Suppressor macrophage treated with lipopolysaccharide for 4 hours (primary cell): ENCODE results near the gene PYCR2.

Experiments used
- DNase-seq: peaks from one replicate; pipeline ENCODE4 v3.0.0-alpha.2; 2020

PYCR2 gene

GRCh38 chr1:225873281-225873850 is 50.7 kb downstream of the PYCR2 start:
- no peak for DNase-seq

- DNase-seq, result no peak
Observed at GRCh38 chr1:225872075-225872430, 52.0 kb downstream of the PYCR2 start.

- DNase-seq, result no peak
Observed at GRCh38 chr1:225871359-225872074, 52.5 kb downstream of the PYCR2 start.

GRCh38 chr1:225870911-225871310 is 53.1 kb downstream of the PYCR2 start:
- DNase-seq, result no peak
